ENCODE results near the gene PHLDA2.

The PHLDA2 gene

DNA sequence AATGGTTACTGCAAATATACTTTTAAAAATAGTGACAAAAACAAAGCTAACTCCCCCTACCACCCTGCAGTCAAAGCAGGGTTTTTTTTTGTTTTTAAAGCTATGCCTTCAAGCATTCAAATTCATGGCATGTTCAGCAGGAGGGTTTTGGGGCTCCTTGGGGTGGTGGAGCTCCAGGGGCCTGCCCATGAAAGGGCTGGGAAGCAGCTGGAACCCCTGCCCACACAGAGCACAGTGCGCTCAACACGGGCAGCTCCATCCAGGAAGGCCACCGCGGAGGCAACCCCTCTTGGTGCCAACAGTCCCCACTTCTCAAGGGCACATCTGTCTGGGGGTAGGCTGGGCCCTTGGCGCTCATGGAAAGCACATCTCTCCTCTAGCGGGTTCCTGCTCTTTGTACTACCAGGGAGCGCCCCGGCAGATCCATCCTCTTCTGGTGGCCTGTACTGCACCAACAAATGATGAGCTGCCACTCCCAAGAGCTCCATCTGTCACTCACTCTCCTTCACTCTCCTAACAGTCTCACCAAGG lies 16.6 kb upstream of the PHLDA2 start:
- no peak for DNase-seq (ENCODE audit: low read depth)
- H3K4me3 ChIP-seq (ENCODE audit: low read depth, low read length) = no peak overlapping the region
- TF ChIP-seq CTCF (IDR thresholded peaks at IDR 0.05; ENCODE audit: insufficient read depth, low read depth, low read length, missing control alignments) = no peak

- DNase-seq (ENCODE audit: low read depth) = no peak
- H3K4me3 ChIP-seq (ENCODE audit: low read depth, low read length) = no peak overlapping the region
- TF ChIP-seq CTCF (IDR thresholded peaks at IDR 0.05; ENCODE audit: insufficient read depth, low read depth, low read length, missing control alignments) = no peak
Observed at GRCh38 chr11:2945031-2945756, 16.0 kb upstream of the PHLDA2 start.

DNA sequence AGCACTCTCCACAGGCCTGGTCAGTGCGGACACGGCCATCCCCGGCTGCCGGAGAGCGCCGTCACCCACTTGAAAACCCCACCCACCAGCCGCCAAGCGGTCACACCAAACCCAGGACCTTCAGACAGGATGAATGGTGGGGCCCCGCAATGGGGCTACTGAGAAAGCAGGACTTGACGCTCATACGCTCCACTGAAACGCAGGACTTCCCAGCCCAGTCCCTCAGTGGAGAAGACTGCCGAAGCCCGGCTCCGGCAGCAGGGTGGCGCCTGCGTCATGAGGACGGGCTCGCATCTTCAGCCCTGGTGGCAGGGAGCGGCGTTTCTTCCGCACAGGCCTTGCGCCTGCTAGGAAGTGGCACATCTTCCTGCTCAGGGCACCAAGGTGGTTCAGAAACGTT lies 15.3 kb upstream of the PHLDA2 start:
- no peak for DNase-seq (ENCODE audit: low read depth)
- no peak overlapping the region for H3K4me3 ChIP-seq (ENCODE audit: low read depth, low read length)
- TF ChIP-seq CTCF (IDR thresholded peaks at IDR 0.05; ENCODE audit: insufficient read depth, low read depth, low read length, missing control alignments) = no peak

GRCh38 chr11:2943711-2944118 lies 14.5 kb upstream of the PHLDA2 start:
- TF ChIP-seq CTCF (IDR thresholded peaks at IDR 0.05; ENCODE audit: insufficient read depth, low read depth, low read length, missing control alignments) = no peak
- H3K4me3 ChIP-seq (ENCODE audit: low read depth, low read length) = no peak overlapping the region
- no peak for DNase-seq (ENCODE audit: low read depth)

- DNase-seq (ENCODE audit: low read depth) = no peak
- H3K4me3 ChIP-seq (ENCODE audit: low read depth, low read length) = no peak overlapping the region
- no peak for TF ChIP-seq CTCF (IDR thresholded peaks at IDR 0.05; ENCODE audit: insufficient read depth, low read depth, low read length, missing control alignments)
Observed at GRCh38 chr11:2942872-2943710, 13.9 kb upstream of the PHLDA2 start.

GRCh38 chr11:2942447-2942846 lies 13.2 kb upstream of the PHLDA2 start:
- DNase-seq (ENCODE audit: low read depth) = no peak
- TF ChIP-seq CTCF (IDR thresholded peaks at IDR 0.05; ENCODE audit: insufficient read depth, low read depth, low read length, missing control alignments) = no peak
- no peak overlapping the region for H3K4me3 ChIP-seq (ENCODE audit: low read depth, low read length)
